Esophagus muscularis mucosa (tissue), 3 donors: Measurements from ENCODE around the gene ADNP.

Experiments used
- CTCF ChIP-seq, 3 experiments: fragments of 200-600 bp in 2 of 3; fragments of 450-650 bp in 1 of 3; sonication (generic) in 2 of 3; IDR thresholded peaks; one replicate each; pipeline ENCODE4 v1.5.1; 2017 to 2019; ENCODE audit warnings: antibody characterized with exemption in 3 of 3, mild to moderate bottlenecking in 2 of 3, moderate library complexity in 1 of 3
- POLR2A ChIP-seq: fragments of 450-650 bp; IDR thresholded peaks from one replicate; pipeline ENCODE4 v1.6.1; 2017; ENCODE audit warnings: antibody characterized with exemption, moderate library complexity, mild to moderate bottlenecking, low read depth
- POLR2AphosphoS5 ChIP-seq, 2 donors: sonication (generic); formaldehyde crosslinking; IDR thresholded peaks; one replicate each; pipeline ENCODE4 v1.6.1; 2017; ENCODE audit warnings: antibody characterized with exemption in 2 of 2

- no peak for TF ChIP-seq POLR2AphosphoS5 (IDR thresholded peaks at IDR 0.05)
- TF ChIP-seq CTCF (IDR thresholded peaks at IDR 0.05) = no peak
- TF ChIP-seq POLR2A = no peak
Observed at GRCh38 chr20:50924261-50924920, 6.8 kb downstream of the ADNP start.
